Fibroblast of villous mesenchyme (primary cell): ENCODE data around the gene VPS35L. TPM values are rescaled to one million over a fixed set of nuclear protein-coding genes. Genes with fewer than 3 reads are reported as not detected.

ENCODE experiments used
- DNase-seq: peaks from one replicate; pipeline ENCODE4 v3.0.0-alpha.2; 2010; ENCODE audit warnings: low read depth
- H3K4me3 ChIP-seq: 2 replicates; pipeline ENCODE4 v1.5.1; 2011; ENCODE audit warnings: low read depth, mild to moderate bottlenecking, low read length
- total RNA-seq: library from RNA; depleted of rRNA; stranded (reverse); fragments of >200 nt; gene quantifications from 2 replicates; pipeline ENCODE4 v1.2.3, GENCODE V29; 2012
- TF ChIP-seq, protein P1 (sequence below): IDR thresholded peaks from 2 replicates; pipeline ENCODE4 v1.5.1; 2012; ENCODE audit warnings: low read depth, mild to moderate bottlenecking, low read length; ENCODE audit not compliant: insufficient read depth

The VPS35L gene
- total RNA-seq, 1 donor = 67.4 TPM

DNA sequence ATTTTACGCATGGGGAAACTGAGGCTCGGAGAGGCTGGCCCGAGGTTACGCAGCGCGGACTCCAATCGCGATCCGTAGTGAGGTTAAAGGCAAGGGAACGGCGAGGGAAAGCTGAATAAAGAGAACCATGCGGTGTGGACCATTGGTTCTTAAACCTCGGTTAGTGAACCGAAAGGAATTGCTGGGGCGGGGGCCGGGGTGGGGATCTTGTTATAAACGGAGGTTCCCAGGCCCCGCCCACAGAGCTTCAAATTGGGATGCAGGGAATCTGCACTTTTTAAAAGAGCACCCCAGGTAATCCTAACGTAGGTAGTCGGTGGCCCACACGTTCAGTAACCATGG is 163.1 kb downstream of the VPS35L start:
- peak overlapping the region; percentile 94 for H3K4me3 ChIP-seq
- no peak for DNase-seq
- TF ChIP-seq, protein P1, sequence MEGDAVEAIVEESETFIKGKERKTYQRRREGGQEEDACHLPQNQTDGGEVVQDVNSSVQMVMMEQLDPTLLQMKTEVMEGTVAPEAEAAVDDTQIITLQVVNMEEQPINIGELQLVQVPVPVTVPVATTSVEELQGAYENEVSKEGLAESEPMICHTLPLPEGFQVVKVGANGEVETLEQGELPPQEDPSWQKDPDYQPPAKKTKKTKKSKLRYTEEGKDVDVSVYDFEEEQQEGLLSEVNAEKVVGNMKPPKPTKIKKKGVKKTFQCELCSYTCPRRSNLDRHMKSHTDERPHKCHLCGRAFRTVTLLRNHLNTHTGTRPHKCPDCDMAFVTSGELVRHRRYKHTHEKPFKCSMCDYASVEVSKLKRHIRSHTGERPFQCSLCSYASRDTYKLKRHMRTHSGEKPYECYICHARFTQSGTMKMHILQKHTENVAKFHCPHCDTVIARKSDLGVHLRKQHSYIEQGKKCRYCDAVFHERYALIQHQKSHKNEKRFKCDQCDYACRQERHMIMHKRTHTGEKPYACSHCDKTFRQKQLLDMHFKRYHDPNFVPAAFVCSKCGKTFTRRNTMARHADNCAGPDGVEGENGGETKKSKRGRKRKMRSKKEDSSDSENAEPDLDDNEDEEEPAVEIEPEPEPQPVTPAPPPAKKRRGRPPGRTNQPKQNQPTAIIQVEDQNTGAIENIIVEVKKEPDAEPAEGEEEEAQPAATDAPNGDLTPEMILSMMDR = no peak

DNA sequence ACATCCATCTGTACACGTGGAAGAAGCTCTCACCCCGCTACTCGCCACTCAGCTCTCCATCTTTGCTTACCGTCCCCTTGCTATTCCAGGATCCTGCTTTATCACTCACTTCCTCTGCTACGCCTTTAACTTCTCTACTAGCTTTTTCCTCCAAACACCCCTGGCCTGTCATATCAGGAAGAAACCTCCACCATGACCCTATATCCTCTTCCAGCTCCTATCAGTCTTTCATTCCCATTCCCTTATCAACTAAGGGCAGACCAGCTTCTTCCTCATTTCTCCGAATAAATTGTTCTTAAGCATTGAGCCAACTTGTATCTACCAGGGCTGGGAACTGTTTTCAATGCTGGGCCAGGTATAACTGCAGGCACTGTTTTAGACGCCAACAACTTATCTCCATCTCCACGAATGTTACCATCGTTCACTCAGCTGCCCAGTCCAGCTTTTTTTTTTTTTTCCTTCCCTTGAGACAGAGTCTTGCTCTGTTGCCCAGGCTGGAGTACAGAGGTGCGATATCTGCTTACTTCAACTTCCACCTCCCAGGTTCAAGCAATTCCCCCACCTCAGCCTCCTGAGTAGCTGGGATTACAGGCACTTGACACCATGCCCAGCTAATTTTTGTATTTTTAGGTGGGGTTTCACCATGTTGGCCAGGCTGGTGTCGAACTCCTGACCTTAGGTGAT is 166.9 kb downstream of the VPS35L start:
- TF ChIP-seq, protein P1 = no peak
- no peak for DNase-seq
- H3K4me3 ChIP-seq = no peak overlapping the region

DNA sequence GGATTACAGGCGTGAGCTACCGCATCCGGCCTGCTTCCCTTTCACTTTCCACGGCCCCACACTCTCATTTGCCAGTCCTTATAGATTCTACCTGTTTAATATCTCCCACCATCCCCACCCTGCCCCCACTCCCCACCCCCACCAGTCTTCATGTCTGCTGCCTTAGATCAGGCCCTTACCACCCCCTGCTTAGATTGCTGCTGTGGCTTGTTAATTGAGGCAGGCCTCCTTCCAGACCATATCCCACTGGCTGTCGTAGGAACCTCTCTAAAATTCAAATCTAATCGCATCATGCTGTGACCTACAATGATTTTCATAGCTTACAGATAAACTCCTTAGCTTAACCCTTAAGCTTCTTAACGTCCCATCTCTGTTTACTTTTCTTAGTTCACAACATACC is 167.5 kb downstream of the VPS35L start:
- peak; percentile 46 for DNase-seq
- TF ChIP-seq, protein P1 = no peak
- no peak overlapping the region for H3K4me3 ChIP-seq

DNA sequence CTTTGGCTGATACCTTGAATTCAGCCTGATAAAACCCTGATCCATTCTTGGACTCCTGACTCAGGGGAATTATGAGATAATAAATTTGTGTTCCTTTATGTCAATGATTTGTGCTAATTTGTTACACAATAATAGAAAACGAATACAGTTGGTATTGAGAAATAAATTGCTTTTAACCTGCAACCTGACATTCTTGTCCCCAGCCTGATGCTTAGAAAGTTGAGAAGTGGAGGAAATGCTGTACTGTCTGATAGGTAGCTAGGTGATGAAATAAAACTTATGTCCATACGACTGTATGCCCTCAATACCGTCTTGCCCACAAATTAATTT is 173.1 kb downstream of the VPS35L start:
- H3K4me3 ChIP-seq = no peak overlapping the region
- TF ChIP-seq, protein P1 = no peak
- DNase-seq = no peak

DNA sequence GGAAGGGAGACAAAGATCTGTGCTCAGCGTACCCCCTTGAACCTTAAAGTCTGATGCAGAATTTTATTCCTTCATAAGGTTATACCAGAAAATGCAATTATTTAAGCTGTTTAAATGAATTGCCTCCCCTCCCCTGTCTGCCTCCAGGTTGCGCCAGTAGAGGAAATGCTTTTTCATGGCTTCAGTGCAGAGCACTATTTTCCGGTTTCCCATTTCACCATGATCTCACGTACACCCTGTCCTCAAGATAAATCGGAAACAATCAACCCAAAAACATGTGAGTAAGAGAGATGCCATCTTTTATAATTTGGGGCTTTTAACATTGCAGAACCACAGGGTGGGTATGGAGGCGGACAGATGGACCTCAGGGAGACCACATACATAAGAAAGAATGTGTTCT is 178.0 kb downstream of the VPS35L start:
- no peak for DNase-seq
- TF ChIP-seq, protein P1 = no peak

DNA sequence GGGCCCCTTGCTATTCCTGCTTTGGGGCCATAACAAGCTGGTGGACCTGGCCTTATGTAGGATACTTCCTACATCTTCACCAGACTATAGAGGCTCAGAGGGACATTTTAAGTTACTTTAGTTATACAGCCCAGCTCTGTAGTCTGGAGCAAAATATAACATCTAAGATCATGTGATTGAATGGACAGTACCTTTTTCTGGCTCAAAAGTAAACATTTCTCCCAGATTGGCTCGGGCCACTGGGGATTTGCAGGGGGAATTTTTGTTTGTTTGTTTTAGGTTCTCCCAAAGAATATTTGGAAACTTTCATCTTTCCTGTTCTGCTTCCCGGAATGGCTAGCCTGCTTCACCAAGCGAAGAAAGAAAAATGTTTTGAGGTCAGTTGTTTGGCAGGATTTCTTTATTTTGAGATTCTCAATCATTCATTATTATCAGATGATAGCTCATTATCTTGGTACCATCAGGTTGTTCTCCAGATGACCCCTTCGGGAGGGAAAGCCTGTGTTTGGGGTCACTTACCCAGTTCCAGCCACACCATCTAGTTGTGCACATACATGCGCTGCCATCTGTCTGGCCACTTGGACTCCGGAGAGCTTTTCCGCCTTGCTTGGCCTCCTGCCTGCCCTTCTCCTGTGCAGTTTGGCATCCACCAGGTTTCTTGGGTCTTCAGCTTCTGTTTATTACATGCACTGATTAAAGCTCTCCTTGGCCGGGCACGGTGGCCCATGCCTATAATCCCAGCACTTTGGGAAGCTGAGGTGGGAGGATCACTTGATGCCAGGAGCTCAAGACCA is 179.8 kb downstream of the VPS35L start:
- DNase-seq = no peak
- TF ChIP-seq, protein P1 = no peak
- no peak overlapping the region for H3K4me3 ChIP-seq

More for the DNA sequence above, 178.0 kb downstream of the VPS35L start:
- no peak overlapping the region for H3K4me3 ChIP-seq
